Activated CD4-positive, alpha-beta T cell treated with anti-CD3 and anti-CD28 coated beads, Interleukin-2, Interleukin-4, amounts not matched to agents 100 ng/mL and 50 ng/mL, durations not matched to agents 16 hours and 8 hours (primary cell): ENCODE measurements around the gene KIF13A.
"Not testable (repeated sequence)": the region's sequence is repeated elsewhere in the genome, so short reads cannot be mapped to it uniquely, and the experiment has no call there.

Experiments
- DNase-seq: peaks from one replicate; pipeline ENCODE4 v3.0.0-alpha.2; 2020; ENCODE audit warnings: low spot score

Gene KIF13A

GRCh38 chr6:17785094-17785787, 202.2 kb downstream of the KIF13A start:
- no peak for DNase-seq

GRCh38 chr6:17780061-17780460, 207.4 kb downstream of the KIF13A start:
- DNase-seq: no peak

GRCh38 chr6:17771609-17772008, 215.8 kb downstream of the KIF13A start:
- no peak for DNase-seq

GRCh38 chr6:17768881-17769280, 218.6 kb downstream of the KIF13A start:
- no peak for DNase-seq

GRCh38 chr6:17768388-17768787, 219.0 kb downstream of the KIF13A start:
- DNase-seq: no peak

- DNase-seq: peak; percentile 51
These were observed 224.8 kb downstream of the KIF13A start for GRCh38 chr6:17762651-17763050.

- no peak for DNase-seq
These were observed 229.3 kb downstream of the KIF13A start for GRCh38 chr6:17758119-17758518.

- no peak for DNase-seq
These were observed 233.2 kb downstream of the KIF13A start for GRCh38 chr6:17754254-17754653.

- not testable (repeated sequence) for DNase-seq
These were observed 242.1 kb downstream of the KIF13A start for GRCh38 chr6:17745324-17745723.

GRCh38 chr6:17744757-17745308, 242.6 kb downstream of the KIF13A start:
- DNase-seq: not testable (repeated sequence)

GRCh38 chr6:17744019-17744756, 243.2 kb downstream of the KIF13A start:
- no peak for DNase-seq

GRCh38 chr6:17741507-17741906, 245.9 kb downstream of the KIF13A start:
- no peak for DNase-seq

- no peak for DNase-seq
These were observed 246.7 kb downstream of the KIF13A start for GRCh38 chr6:17740559-17741220.

GRCh38 chr6:17737704-17738252, 249.7 kb downstream of the KIF13A start:
- DNase-seq: no peak

GRCh38 chr6:17735311-17735710, 252.1 kb downstream of the KIF13A start:
- DNase-seq: not testable (repeated sequence)

- no peak for DNase-seq
These were observed 257.2 kb downstream of the KIF13A start for GRCh38 chr6:17730078-17730704.

- DNase-seq: no peak
These were observed 258.0 kb downstream of the KIF13A start for GRCh38 chr6:17729223-17730077.

- DNase-seq: no peak
These were observed 258.7 kb downstream of the KIF13A start for GRCh38 chr6:17728551-17729222.

- no peak for DNase-seq
These were observed 262.4 kb downstream of the KIF13A start for GRCh38 chr6:17725083-17725482.

- no peak for DNase-seq
These were observed 263.1 kb downstream of the KIF13A start for GRCh38 chr6:17724341-17724740.
